HG03432 (cell line): Measurements from ENCODE around the gene C20orf141.
"Not testable (repeated sequence)": the region's sequence is repeated elsewhere in the genome, so short reads cannot be mapped to it uniquely, and the experiment has no call there.

Experiments
- ATAC-seq: cut with Tn5 transposase; IDR thresholded peaks from one replicate; pipeline ENCODE4 v1.9.1; 2021; ENCODE audit warnings: mild to moderate bottlenecking, moderate library complexity; ENCODE audit not compliant: unreplicated experiment

The C20orf141 gene

GRCh38 chr20:2820084-2820895 lies 5.5 kb downstream of the C20orf141 start:
- ATAC-seq = no peak

- no peak for ATAC-seq
Observed at GRCh38 chr20:2820896-2821869, 6.4 kb downstream of the C20orf141 start.

- ATAC-seq = no peak
Observed at GRCh38 chr20:2822073-2822472, 7.3 kb downstream of the C20orf141 start.

- ATAC-seq = no peak
Observed at GRCh38 chr20:2825761-2826160, 11.0 kb downstream of the C20orf141 start.

GRCh38 chr20:2826655-2827054 lies 11.9 kb downstream of the C20orf141 start:
- ATAC-seq = no peak

- ATAC-seq = no peak
Observed at GRCh38 chr20:2829376-2829775, 14.6 kb downstream of the C20orf141 start.

GRCh38 chr20:2831206-2831605 lies 16.4 kb downstream of the C20orf141 start:
- ATAC-seq = not testable (repeated sequence)

GRCh38 chr20:2833761-2834160 lies 19.0 kb downstream of the C20orf141 start:
- ATAC-seq = no peak

- no peak for ATAC-seq
Observed at GRCh38 chr20:2834401-2835110, 19.8 kb downstream of the C20orf141 start.

GRCh38 chr20:2835331-2835796 lies 20.6 kb downstream of the C20orf141 start:
- ATAC-seq = no peak

GRCh38 chr20:2836035-2836434 lies 21.2 kb downstream of the C20orf141 start:
- no peak for ATAC-seq

GRCh38 chr20:2837221-2837960 lies 22.6 kb downstream of the C20orf141 start:
- ATAC-seq = no peak

GRCh38 chr20:2838170-2838797 lies 23.5 kb downstream of the C20orf141 start:
- ATAC-seq = no peak

GRCh38 chr20:2838847-2839671 lies 24.3 kb downstream of the C20orf141 start:
- ATAC-seq = no peak

- ATAC-seq = no peak
Observed at GRCh38 chr20:2839732-2840137, 24.9 kb downstream of the C20orf141 start.

- ATAC-seq = peak; percentile 95
Observed at GRCh38 chr20:2840138-2840966, 25.6 kb downstream of the C20orf141 start, which contains the start of the genes PCED1A and VPS16. Gene PCED1A (minus strand): TSS chr20:2840655. CDS start chr20:2839912, 743 bp downstream. Gene VPS16 (plus strand): TSS chr20:2840745. CDS start chr20:2840775, 30 bp downstream.

- peak; percentile 43 for ATAC-seq
Observed at GRCh38 chr20:2840967-2841531, 26.3 kb downstream of the C20orf141 start.
